Neural cell (in vitro differentiated cells): ENCODE data around the gene MTHFD1L. TPM values are rescaled to one million over a fixed set of nuclear protein-coding genes. Genes with fewer than 3 reads are reported as not detected.

Source experiments
- H2AFZ ChIP-seq: fragments of 200-600, 300-800 bp; sonication (generic), shearing (Covaris generic); 2 replicates; pipeline ENCODE4 v1.6.0; 2014; ENCODE audit warnings: low read depth, mild to moderate bottlenecking, antibody characterized with exemption, low read length, moderate library complexity
- H3F3A ChIP-seq: fragments of 200-600 bp; shearing (Covaris generic); 2 replicates; pipeline ENCODE4 v1.6.1; 2016; ENCODE audit warnings: mild to moderate bottlenecking, moderate library complexity, mixed read lengths, antibody characterized with exemption, low read length; ENCODE audit not compliant: insufficient read depth, poor library complexity, severe bottlenecking
- H3K27ac ChIP-seq: fragments of 200-600, 300-800 bp; sonication (generic), shearing (Covaris generic); 2 replicates; pipeline ENCODE4 v1.5.1; 2014; ENCODE audit warnings: mild to moderate bottlenecking, low read length, moderate library complexity
- H3K27me3 ChIP-seq: fragments of 300-800, 200-600 bp; sonication (generic), shearing (Covaris generic); 2 replicates; pipeline ENCODE4 v1.6.0; 2014; ENCODE audit warnings: mild to moderate bottlenecking, low read depth, low read length, moderate library complexity; ENCODE audit not compliant: insufficient read depth
- H3K36me3 ChIP-seq: fragments of 300-800, 200-600 bp; sonication (generic), shearing (Covaris generic); 2 replicates; pipeline ENCODE4 v1.5.1; 2014; ENCODE audit warnings: mild to moderate bottlenecking, antibody characterized with exemption, low read length, moderate library complexity; ENCODE audit not compliant: insufficient read depth
- H3K4me2 ChIP-seq: fragments of 300-800, 200-600 bp; sonication (generic), shearing (Covaris generic); 2 replicates; pipeline ENCODE4 v1.6.0; 2014; ENCODE audit warnings: mild to moderate bottlenecking, low read length
- H3K4me3 ChIP-seq: fragments of 300-800, 200-600 bp; sonication (generic), shearing (Covaris generic); 2 replicates; pipeline ENCODE4 v1.5.1; 2014; ENCODE audit warnings: mild to moderate bottlenecking, low read length, moderate library complexity
- H3K79me2 ChIP-seq: fragments of 200-600 bp; shearing (Covaris generic); replicated peaks from 2 replicates; pipeline ENCODE4 v1.6.0; 2014; ENCODE audit warnings: mild to moderate bottlenecking, low read length, moderate library complexity; ENCODE audit not compliant: insufficient read depth
- H3K9ac ChIP-seq: fragments of 300-800, 200-600 bp; sonication (generic), shearing (Covaris generic); 2 replicates; pipeline ENCODE4 v1.6.1; 2016; ENCODE audit warnings: mild to moderate bottlenecking, low read length, mixed read lengths
- H3K9me2 ChIP-seq: fragments of 200-600 bp; shearing (Covaris generic); 2 replicates; pipeline ENCODE4 v1.6.1; 2016; ENCODE audit warnings: mild to moderate bottlenecking, low read length, mixed read lengths; ENCODE audit not compliant: insufficient read depth
- H3K9me3 ChIP-seq: fragments of 200-600, 300-800 bp; sonication (generic), shearing (Covaris generic); 2 replicates; pipeline ENCODE4 v1.6.1; 2016; ENCODE audit warnings: mild to moderate bottlenecking, mixed run types, low read length, moderate library complexity, mixed read lengths
- H4K20me1 ChIP-seq: fragments of 200-600 bp; shearing (Covaris generic); 2 replicates; pipeline ENCODE4 v1.6.1; 2016; ENCODE audit warnings: mild to moderate bottlenecking, mixed run types; ENCODE audit not compliant: insufficient read depth
- EP300 ChIP-seq: fragments of 450-650 bp; conservative IDR thresholded peaks from 2 replicates; pipeline ENCODE4 v1.6.1; 2014; ENCODE audit warnings: antibody characterized with exemption, mild to moderate bottlenecking, moderate library complexity; ENCODE audit not compliant: poor library complexity, severe bottlenecking
- EZH2 ChIP-seq: fragments of 200-600, 300-800 bp; shearing (Covaris generic), sonication (generic); IDR thresholded peaks from 2 replicates; pipeline ENCODE4 v1.6.1; 2014; ENCODE audit warnings: antibody characterized with exemption, low read length, borderline replicate concordance, mild to moderate bottlenecking; ENCODE audit not compliant: insufficient read depth, poor library complexity, severe bottlenecking
- MXI1 ChIP-seq: fragments of 450-650 bp; conservative IDR thresholded peaks from 2 replicates; pipeline ENCODE4 v1.6.1; 2014; ENCODE audit warnings: antibody characterized with exemption, mild to moderate bottlenecking; ENCODE audit not compliant: poor library complexity, severe bottlenecking
- POLR2AphosphoS5 ChIP-seq: IDR thresholded peaks from 2 replicates; pipeline ENCODE4 v1.6.1; 2012
- RAD21 ChIP-seq: fragments of 450-650 bp; conservative IDR thresholded peaks from 2 replicates; pipeline ENCODE4 v1.6.1; 2014; ENCODE audit warnings: antibody characterized with exemption, mild to moderate bottlenecking, moderate library complexity
- SMC3 ChIP-seq: fragments of 450-650 bp; conservative IDR thresholded peaks from 2 replicates; pipeline ENCODE4 v1.6.1; 2014; ENCODE audit warnings: antibody characterized with exemption, mild to moderate bottlenecking, moderate library complexity; ENCODE audit not compliant: poor library complexity
- TAF1 ChIP-seq: IDR thresholded peaks from 2 replicates; pipeline ENCODE4 v1.6.1; 2012; ENCODE audit warnings: low read depth
- polyA plus RNA-seq: library from polyadenylated mRNA; depleted of rRNA; stranded (reverse); fragments of >200 nt; gene quantifications from 2 replicates; pipeline ENCODE4 v1.2.3, GENCODE V29; 2014
- TF ChIP-seq, protein P1 (sequence below): IDR thresholded peaks from 2 replicates; pipeline ENCODE4 v1.6.1; 2012; ENCODE audit warnings: borderline replicate concordance
- TF ChIP-seq, protein P2 (sequence below): fragments of 450-650 bp; IDR thresholded peaks from 2 replicates; pipeline ENCODE4 v1.5.1; 2014; ENCODE audit warnings: antibody characterized with exemption, mild to moderate bottlenecking, moderate library complexity; ENCODE audit not compliant: poor library complexity, severe bottlenecking

The MTHFD1L gene
- polyA plus RNA-seq, 1 donor from 2014 or later = 6.3 TPM

DNA sequence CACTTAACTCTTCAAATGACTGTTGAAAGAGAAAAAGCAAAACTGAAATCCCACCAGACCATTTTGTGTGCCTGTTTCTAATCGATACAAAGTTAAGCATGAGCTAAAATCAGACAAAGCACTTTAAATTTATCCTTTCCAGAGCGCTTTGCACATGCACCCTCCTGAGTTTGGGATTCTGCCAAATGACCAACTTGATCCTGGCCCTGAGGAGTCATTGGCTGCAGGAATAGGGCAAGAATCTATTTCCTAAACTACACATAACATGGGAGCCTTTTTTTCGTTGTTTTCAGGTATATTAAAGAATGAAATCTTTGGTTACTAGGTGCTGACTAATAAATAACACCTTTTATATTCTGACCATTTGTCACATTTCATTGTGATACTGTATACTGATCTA is 23.8 kb upstream of the MTHFD1L start:
- H3K9ac ChIP-seq = no peak overlapping the region
- no peaks in the 10 kb centered on the region for H3F3A ChIP-seq
- H2AFZ ChIP-seq = no peak overlapping the region
- H3K4me3 ChIP-seq = no peak overlapping the region
- TF ChIP-seq POLR2AphosphoS5 (no peak), EP300 (no peak), RAD21 (no peak), EZH2 (no peak), SMC3 (no peak), MXI1 (no peak), TAF1 (no peak)
- TF ChIP-seq, protein P1, sequence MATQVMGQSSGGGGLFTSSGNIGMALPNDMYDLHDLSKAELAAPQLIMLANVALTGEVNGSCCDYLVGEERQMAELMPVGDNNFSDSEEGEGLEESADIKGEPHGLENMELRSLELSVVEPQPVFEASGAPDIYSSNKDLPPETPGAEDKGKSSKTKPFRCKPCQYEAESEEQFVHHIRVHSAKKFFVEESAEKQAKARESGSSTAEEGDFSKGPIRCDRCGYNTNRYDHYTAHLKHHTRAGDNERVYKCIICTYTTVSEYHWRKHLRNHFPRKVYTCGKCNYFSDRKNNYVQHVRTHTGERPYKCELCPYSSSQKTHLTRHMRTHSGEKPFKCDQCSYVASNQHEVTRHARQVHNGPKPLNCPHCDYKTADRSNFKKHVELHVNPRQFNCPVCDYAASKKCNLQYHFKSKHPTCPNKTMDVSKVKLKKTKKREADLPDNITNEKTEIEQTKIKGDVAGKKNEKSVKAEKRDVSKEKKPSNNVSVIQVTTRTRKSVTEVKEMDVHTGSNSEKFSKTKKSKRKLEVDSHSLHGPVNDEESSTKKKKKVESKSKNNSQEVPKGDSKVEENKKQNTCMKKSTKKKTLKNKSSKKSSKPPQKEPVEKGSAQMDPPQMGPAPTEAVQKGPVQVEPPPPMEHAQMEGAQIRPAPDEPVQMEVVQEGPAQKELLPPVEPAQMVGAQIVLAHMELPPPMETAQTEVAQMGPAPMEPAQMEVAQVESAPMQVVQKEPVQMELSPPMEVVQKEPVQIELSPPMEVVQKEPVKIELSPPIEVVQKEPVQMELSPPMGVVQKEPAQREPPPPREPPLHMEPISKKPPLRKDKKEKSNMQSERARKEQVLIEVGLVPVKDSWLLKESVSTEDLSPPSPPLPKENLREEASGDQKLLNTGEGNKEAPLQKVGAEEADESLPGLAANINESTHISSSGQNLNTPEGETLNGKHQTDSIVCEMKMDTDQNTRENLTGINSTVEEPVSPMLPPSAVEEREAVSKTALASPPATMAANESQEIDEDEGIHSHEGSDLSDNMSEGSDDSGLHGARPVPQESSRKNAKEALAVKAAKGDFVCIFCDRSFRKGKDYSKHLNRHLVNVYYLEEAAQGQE = no peak
- TF ChIP-seq, protein P2, sequence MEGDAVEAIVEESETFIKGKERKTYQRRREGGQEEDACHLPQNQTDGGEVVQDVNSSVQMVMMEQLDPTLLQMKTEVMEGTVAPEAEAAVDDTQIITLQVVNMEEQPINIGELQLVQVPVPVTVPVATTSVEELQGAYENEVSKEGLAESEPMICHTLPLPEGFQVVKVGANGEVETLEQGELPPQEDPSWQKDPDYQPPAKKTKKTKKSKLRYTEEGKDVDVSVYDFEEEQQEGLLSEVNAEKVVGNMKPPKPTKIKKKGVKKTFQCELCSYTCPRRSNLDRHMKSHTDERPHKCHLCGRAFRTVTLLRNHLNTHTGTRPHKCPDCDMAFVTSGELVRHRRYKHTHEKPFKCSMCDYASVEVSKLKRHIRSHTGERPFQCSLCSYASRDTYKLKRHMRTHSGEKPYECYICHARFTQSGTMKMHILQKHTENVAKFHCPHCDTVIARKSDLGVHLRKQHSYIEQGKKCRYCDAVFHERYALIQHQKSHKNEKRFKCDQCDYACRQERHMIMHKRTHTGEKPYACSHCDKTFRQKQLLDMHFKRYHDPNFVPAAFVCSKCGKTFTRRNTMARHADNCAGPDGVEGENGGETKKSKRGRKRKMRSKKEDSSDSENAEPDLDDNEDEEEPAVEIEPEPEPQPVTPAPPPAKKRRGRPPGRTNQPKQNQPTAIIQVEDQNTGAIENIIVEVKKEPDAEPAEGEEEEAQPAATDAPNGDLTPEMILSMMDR = no peak
- H3K9me2 ChIP-seq = no peaks in the 10 kb centered on the region
- H3K9me3 ChIP-seq = no peaks in the 10 kb centered on the region
- no peaks in the 10 kb centered on the region for H3K27me3 ChIP-seq
- H3K36me3 ChIP-seq = no peaks in the 10 kb centered on the region
- H4K20me1 ChIP-seq = no peaks in the 10 kb centered on the region
- H3K79me2 ChIP-seq = no peaks in the 10 kb centered on the region
- no peak overlapping the region for H3K27ac ChIP-seq
- H3K4me2 ChIP-seq = no peak overlapping the region

DNA sequence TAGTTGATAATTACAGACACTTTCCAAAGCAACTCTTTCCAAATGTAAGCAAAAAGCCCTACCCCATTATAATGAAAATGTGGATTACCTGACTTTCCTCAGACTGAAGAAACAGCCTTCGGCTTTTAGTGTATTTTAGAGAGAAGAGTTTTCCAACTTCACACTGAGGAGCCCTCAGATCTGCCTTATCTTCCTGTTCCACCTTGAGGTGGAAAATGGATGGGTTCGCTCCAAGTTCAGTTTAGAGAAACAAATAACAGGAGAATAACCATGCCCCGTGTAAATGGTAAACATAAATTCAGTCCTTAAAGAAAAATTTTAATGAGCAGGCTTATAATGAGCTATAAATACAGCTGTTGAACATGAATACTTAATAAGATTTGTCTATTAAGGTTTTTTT is 21.1 kb upstream of the MTHFD1L start:
- H4K20me1 ChIP-seq = no peaks in the 10 kb centered on the region
- TF ChIP-seq, protein P1 = no peak
- TF ChIP-seq SMC3 = no peak
- no peak for TF ChIP-seq RAD21
- no peaks in the 10 kb centered on the region for H3K79me2 ChIP-seq
- H2AFZ ChIP-seq = no peak overlapping the region
- H3K36me3 ChIP-seq = no peaks in the 10 kb centered on the region
- H3K4me2 ChIP-seq = no peak overlapping the region
- H3K27ac ChIP-seq = no peak overlapping the region
- no peaks in the 10 kb centered on the region for H3K9me3 ChIP-seq
- no peak overlapping the region for H3K4me3 ChIP-seq
- H3F3A ChIP-seq = no peaks in the 10 kb centered on the region
- no peak overlapping the region for H3K9ac ChIP-seq
- no peaks in the 10 kb centered on the region for H3K9me2 ChIP-seq
- no peaks in the 10 kb centered on the region for H3K27me3 ChIP-seq
